ENCODE data around the gene CARD18. TPM values are rescaled to one million over a fixed set of nuclear protein-coding genes. Genes with fewer than 3 reads are reported as not detected.

Gene CARD18
- polyA plus RNA-seq, 2 of the 4 experiments (the other 2 are of a cell fraction), result not detected

GRCh38 chr11:105152560-105152959 is 13.0 kb upstream of the CARD18 start:
- WGBS (ENCODE audit: missing lambda C conversion rate), result 61% methylated on average over 5 of the region's 5 CpGs
- no peak for FAIRE-seq
- no peak overlapping the region for H3K27ac ChIP-seq
- POLR2A ChIA-PET, result no interaction called here
- no peaks in the 10 kb centered on the region for H3K9me3 ChIP-seq
- ATAC-seq, result no peak
- H3K4me1 ChIP-seq, result no peaks in the 10 kb centered on the region
- no peak for DNase-seq (ENCODE audit: low read depth in 1 of 2, low spot score in 1 of 2)
- H3K4me3 ChIP-seq, result no peak overlapping the region
- CTCF ChIA-PET, result no interaction called here
- TF ChIP-seq SMC3 (IDR thresholded peaks at IDR 0.05), result no peak
- no peak for TF ChIP-seq CBX2 (IDR thresholded peaks at IDR 0.05; ENCODE audit: borderline replicate concordance, low read depth)
- no peak for TF ChIP-seq ZSCAN20 (CRISPR knock-in tag; IDR thresholded peaks at IDR 0.05)
- no peak for TF ChIP-seq JUN (IDR thresholded peaks at IDR 0.05)
- TF ChIP-seq ESRRA (IDR thresholded peaks at IDR 0.05; ENCODE audit: borderline replicate concordance, low read length), result no peak
- H3K4me2 ChIP-seq, result no peak overlapping the region

DNA sequence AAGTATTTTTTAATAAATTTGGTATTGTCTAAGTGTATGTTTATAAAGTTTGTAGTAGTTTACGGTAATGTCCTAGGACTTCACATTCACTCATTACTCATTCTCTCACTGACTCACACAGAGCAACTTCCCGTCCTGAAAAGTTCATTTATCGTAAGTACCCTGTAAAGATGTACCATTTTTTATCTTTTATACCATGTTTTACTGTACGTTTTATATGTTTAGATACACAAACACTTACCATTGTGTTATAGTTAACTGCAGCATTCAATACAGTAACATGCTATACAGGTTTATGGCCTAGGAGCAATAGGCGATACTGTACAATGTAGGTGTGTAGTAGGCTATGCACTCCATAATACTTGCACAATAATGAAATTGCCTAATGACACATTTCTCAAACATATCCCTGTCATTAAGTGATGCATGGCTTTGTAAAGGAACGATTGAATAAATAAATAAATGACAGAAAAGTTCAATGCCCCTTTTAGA is 12.5 kb upstream of the CARD18 start:
- Histone ChIP-seq H3K27ac (no peak overlapping the region), H3K4me3 (no peak overlapping the region), H3K9me3 (no peaks in the 10 kb centered on the region), H3K4me1 (no peaks in the 10 kb centered on the region), H3K4me2 (no peak overlapping the region)
- FAIRE-seq (no peak), DNase-seq (ENCODE audit: low read depth in 1 of 2, low spot score in 1 of 2) (no peak), ATAC-seq (no peak)
- WGBS (ENCODE audit: missing lambda C conversion rate), result 41% methylated on average over 6 of the region's 6 CpGs
- POLR2A ChIA-PET, result no interaction called here
- CTCF ChIA-PET, result no interaction called here
- TF ChIP-seq CHD4 (IDR thresholded peaks at IDR 0.05; ENCODE audit: borderline replicate concordance) (no peak), ZNF302 (CRISPR knock-in tag; IDR thresholded peaks at IDR 0.05) (no peak), RNF2 (IDR thresholded peaks at IDR 0.05; ENCODE audit: borderline replicate concordance, low read depth) (no peak), RAD21 (conservative IDR thresholded peaks at IDR 0.05 in 1 of 2, IDR thresholded peaks at IDR 0.05 in 1 of 2) (no peak), RFX5 (IDR thresholded peaks at IDR 0.05) (no peak), TFCP2L1 (CRISPR knock-in tag; IDR thresholded peaks at IDR 0.05) (no peak), NFE2L2 (conservative IDR thresholded peaks at IDR 0.05; ENCODE audit: low read length) (no peak), BCL3 (IDR thresholded peaks at IDR 0.05) (no peak), SREBF2 (IDR thresholded peaks at IDR 0.05) (no peak)
- TF ChIP-seq, protein P1, sequence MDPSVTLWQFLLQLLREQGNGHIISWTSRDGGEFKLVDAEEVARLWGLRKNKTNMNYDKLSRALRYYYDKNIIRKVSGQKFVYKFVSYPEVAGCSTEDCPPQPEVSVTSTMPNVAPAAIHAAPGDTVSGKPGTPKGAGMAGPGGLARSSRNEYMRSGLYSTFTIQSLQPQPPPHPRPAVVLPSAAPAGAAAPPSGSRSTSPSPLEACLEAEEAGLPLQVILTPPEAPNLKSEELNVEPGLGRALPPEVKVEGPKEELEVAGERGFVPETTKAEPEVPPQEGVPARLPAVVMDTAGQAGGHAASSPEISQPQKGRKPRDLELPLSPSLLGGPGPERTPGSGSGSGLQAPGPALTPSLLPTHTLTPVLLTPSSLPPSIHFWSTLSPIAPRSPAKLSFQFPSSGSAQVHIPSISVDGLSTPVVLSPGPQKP (IDR thresholded peaks at IDR 0.05; ENCODE audit: low read depth, low read length), result no peak

DNA sequence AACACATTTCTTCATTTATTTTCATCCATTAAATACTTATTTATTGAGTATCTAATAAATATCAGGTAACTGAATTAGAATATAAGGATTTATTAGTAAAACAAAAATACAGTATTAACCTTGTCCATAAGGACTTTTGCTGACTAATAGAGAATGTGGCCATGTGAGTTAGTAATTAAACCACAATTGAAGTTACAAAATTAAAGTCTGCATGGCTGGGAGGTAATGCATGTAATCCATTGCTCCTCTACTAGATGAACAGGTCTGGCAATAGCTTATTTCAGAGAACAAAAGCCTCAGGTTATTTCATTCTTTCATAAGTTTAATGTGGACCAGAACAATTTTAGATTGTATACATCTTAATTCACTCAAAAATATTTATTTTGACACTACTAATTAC is 9.9 kb upstream of the CARD18 start:
- DNase-seq (ENCODE audit: low read depth in 1 of 2, low spot score in 1 of 2) (no peak), ATAC-seq (no peak), FAIRE-seq (no peak)
- Histone ChIP-seq H3K4me3 (no peak overlapping the region), H3K27ac (no peak overlapping the region), H3K4me1 (no peaks in the 10 kb centered on the region), H3K9me3 (no peaks in the 10 kb centered on the region), H3K4me2 (no peak overlapping the region)
- ChIA-PET POLR2A (no interaction called here), CTCF (no interaction called here)
- no peak for TF ChIP-seq TFCP2L1 (CRISPR knock-in tag; IDR thresholded peaks at IDR 0.05)
- no peak for TF ChIP-seq ESRRA (IDR thresholded peaks at IDR 0.05; ENCODE audit: borderline replicate concordance, low read length)
- TF ChIP-seq ZFP36 (IDR thresholded peaks at IDR 0.05; ENCODE audit: borderline replicate concordance, partially characterized antibody), result no peak
- TF ChIP-seq RFX5 (IDR thresholded peaks at IDR 0.05), result no peak
- TF ChIP-seq SMC3 (IDR thresholded peaks at IDR 0.05), result no peak
- TF ChIP-seq HOXB5 (CRISPR knock-in tag; IDR thresholded peaks at IDR 0.05), result no peak
- TF ChIP-seq, protein P2, sequence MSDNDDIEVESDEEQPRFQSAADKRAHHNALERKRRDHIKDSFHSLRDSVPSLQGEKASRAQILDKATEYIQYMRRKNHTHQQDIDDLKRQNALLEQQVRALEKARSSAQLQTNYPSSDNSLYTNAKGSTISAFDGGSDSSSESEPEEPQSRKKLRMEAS (IDR thresholded peaks at IDR 0.05), result no peak

DNA sequence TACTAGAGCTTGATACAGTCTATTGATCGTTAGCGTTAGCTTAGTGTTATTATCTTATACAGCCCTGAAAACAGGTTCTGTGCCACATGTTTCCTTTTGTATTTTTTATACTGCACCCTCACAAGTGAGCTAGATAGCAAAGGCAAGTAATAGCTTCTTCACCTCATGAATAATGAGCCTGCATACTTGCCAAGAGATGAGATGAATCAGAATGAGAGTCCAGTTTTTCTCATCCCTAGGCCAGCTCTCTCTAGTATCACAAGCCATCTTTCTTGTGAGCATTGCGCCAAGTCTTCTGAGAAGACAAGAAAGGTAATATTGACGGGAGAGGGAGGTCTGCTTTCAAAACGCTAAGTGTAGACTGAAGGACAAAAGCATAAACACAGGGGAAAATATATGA is 8.7 kb upstream of the CARD18 start:
- DNase-seq (ENCODE audit: low read depth in 1 of 2, low spot score in 1 of 2) (no peak), FAIRE-seq (no peak), ATAC-seq (no peak)
- 77% methylated on average over 5 of the region's 5 CpGs for WGBS (ENCODE audit: missing lambda C conversion rate)
- no peaks in the 10 kb centered on the region for H3K4me1 ChIP-seq
- no peak overlapping the region for H3K27ac ChIP-seq
- no peak overlapping the region for H3K4me2 ChIP-seq
- H3K4me3 ChIP-seq, result no peak overlapping the region
- H3K9me3 ChIP-seq, result no peaks in the 10 kb centered on the region
- CTCF ChIA-PET, result interaction anchor here (0.7 kb wide), 1 partner anchor 9 kb away, joined by 3 read pairs; no protein-coding TSS in a partner anchor
- POLR2A ChIA-PET, result no interaction called here
- no peak for TF ChIP-seq KDM5A (IDR thresholded peaks at IDR 0.05)
- no peak for TF ChIP-seq EHMT2 (IDR thresholded peaks at IDR 0.05; ENCODE audit: low read depth)
- TF ChIP-seq CEBPB (IDR thresholded peaks at IDR 0.05), result no peak
- no peak for TF ChIP-seq SMC3 (IDR thresholded peaks at IDR 0.05)
- no peak for TF ChIP-seq MAZ (IDR thresholded peaks at IDR 0.05; ENCODE audit: borderline replicate concordance, low read depth, low read length)
- TF ChIP-seq PHF8 (IDR thresholded peaks at IDR 0.05; ENCODE audit: borderline replicate concordance, low read depth), result no peak
- TF ChIP-seq FOXS1 (CRISPR knock-in tag; IDR thresholded peaks at IDR 0.05), result no peak
- no peak for TF ChIP-seq REST (IDR thresholded peaks at IDR 0.05)

All from A549 (cell line).